ENCODE measurements around the gene RPA1. TPM values are rescaled to one million over a fixed set of nuclear protein-coding genes. Genes with fewer than 3 reads are reported as not detected.

Gene RPA1
- total and polyA plus RNA-seq, 2 of the 4 experiments (the other 2 are of a cell fraction): 38.4 to 48.2 TPM

DNA sequence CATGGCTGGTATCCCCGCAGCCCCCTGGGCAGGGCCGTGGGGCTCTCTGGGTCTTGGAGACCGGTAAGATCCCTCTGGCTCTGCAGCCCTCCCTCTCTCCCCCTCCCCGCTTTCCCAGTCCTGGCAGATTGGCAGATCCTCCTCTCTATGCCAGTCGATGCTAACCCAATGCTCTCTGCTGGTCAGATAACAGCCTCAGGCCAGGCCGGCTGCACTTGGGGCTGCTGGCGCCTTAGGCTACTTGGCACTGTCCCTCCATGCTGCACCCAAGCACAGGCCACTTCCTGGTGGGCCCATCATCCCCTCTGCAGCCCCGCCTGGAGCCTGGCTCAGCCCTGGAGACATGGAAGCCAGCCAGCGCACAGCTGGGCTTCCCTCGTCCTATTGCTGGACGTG lies 113.6 kb downstream of the RPA1 start:
- Histone ChIP-seq H2BK120ac (ENCODE audit: low read depth, low read length) (no peak overlapping the region), H3K36me3 (ENCODE audit: control insufficient read depth, insufficient read depth, low read length) (no peaks in the 10 kb centered on the region), H3K56ac (ENCODE audit: extremely low read depth, insufficient read depth, low read length) (no peak overlapping the region), H2AFZ (replicated peaks; ENCODE audit: low read length, poor library complexity) (no peak overlapping the region), H3K14ac (replicated peaks; ENCODE audit: low read depth, low read length) (no peak overlapping the region), H3K27ac (ENCODE audit: insufficient read depth, low read length) (no peak overlapping the region), H3K9me1 (ENCODE audit: insufficient read depth, low read length) (0 out of 2 replicates have a peak, but pooled peaks cover 4% of the 10 kb centered on the region), H3K79me1 (ENCODE audit: low read depth in 1 of 2, low read length in 2 of 2) (no peaks in the 10 kb centered on the region), H3K9ac (ENCODE audit: low read depth, low read length) (no peak overlapping the region), H3K9me3 (ENCODE audit: control insufficient read depth, insufficient read depth, low read length) (no peaks in the 10 kb centered on the region), H2BK5ac (ENCODE audit: low read depth, low read length, poor library complexity, severe bottlenecking) (no peak overlapping the region), H3K4ac (ENCODE audit: low read depth, low read length) (no peak overlapping the region), H2BK15ac (ENCODE audit: low read depth, low read length) (no peak overlapping the region), H3K4me2 (ENCODE audit: low read depth, low read length) (no peak overlapping the region), H2AK5ac (ENCODE audit: low read depth, low read length) (no peak overlapping the region), H4K20me1 (ENCODE audit: insufficient read depth, low read length) (no peaks in the 10 kb centered on the region; the same call in 1 of the 2 replicates), H4K5ac (ENCODE audit: low read depth, low read length) (no peak overlapping the region), H2BK20ac (ENCODE audit: low read depth, low read length) (no peak overlapping the region), H3K27me3 (ENCODE audit: control insufficient read depth, insufficient read depth, low read length) (peaks cover 43% of the 10 kb centered on the region), H4K8ac (ENCODE audit: low read depth in 2 of 2, low read length in 2 of 2) (no peak overlapping the region), H3K18ac (ENCODE audit: low read depth, low read length) (no peak overlapping the region), H3K4me1 (ENCODE audit: control insufficient read depth, insufficient read depth, low read length) (peaks cover 2% of the 10 kb centered on the region; the same call in 1 of the 2 replicates), H3K23ac (ENCODE audit: low read depth, low read length) (no peak overlapping the region), H3K4me3 (ENCODE audit: insufficient read depth, low read depth, low read length) (no peak overlapping the region), H4K91ac (ENCODE audit: insufficient read depth, low read depth, low read length) (no peak overlapping the region), H2AK9ac (replicated peaks; ENCODE audit: low read depth, low read length, poor library complexity) (no peak overlapping the region)
- TF ChIP-seq FOS (IDR thresholded peaks at IDR 0.05; ENCODE audit: low read depth, low read length): no peak
- no peak for TF ChIP-seq RFX5 (IDR thresholded peaks at IDR 0.05; ENCODE audit: low read depth, low read length)
- TF ChIP-seq POLR2A (IDR thresholded peaks at IDR 0.05; ENCODE audit: low read depth, low read length): no peak
- TF ChIP-seq, protein P1, sequence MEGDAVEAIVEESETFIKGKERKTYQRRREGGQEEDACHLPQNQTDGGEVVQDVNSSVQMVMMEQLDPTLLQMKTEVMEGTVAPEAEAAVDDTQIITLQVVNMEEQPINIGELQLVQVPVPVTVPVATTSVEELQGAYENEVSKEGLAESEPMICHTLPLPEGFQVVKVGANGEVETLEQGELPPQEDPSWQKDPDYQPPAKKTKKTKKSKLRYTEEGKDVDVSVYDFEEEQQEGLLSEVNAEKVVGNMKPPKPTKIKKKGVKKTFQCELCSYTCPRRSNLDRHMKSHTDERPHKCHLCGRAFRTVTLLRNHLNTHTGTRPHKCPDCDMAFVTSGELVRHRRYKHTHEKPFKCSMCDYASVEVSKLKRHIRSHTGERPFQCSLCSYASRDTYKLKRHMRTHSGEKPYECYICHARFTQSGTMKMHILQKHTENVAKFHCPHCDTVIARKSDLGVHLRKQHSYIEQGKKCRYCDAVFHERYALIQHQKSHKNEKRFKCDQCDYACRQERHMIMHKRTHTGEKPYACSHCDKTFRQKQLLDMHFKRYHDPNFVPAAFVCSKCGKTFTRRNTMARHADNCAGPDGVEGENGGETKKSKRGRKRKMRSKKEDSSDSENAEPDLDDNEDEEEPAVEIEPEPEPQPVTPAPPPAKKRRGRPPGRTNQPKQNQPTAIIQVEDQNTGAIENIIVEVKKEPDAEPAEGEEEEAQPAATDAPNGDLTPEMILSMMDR (conservative IDR thresholded peaks at IDR 0.05; ENCODE audit: low read depth, low read length): no peak
- no peak for TF ChIP-seq RAD21 (IDR thresholded peaks at IDR 0.05; ENCODE audit: low read length)
- TF ChIP-seq MAZ (IDR thresholded peaks at IDR 0.05; ENCODE audit: borderline replicate concordance, low read depth, low read length): no peak
- no peak for TF ChIP-seq BHLHE40 (IDR thresholded peaks at IDR 0.05; ENCODE audit: low read depth, low read length)
- no peak for TF ChIP-seq SMC3 (IDR thresholded peaks at IDR 0.05; ENCODE audit: low read depth, low read length)
- TF ChIP-seq, protein P2, sequence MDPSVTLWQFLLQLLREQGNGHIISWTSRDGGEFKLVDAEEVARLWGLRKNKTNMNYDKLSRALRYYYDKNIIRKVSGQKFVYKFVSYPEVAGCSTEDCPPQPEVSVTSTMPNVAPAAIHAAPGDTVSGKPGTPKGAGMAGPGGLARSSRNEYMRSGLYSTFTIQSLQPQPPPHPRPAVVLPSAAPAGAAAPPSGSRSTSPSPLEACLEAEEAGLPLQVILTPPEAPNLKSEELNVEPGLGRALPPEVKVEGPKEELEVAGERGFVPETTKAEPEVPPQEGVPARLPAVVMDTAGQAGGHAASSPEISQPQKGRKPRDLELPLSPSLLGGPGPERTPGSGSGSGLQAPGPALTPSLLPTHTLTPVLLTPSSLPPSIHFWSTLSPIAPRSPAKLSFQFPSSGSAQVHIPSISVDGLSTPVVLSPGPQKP (IDR thresholded peaks at IDR 0.05; ENCODE audit: borderline replicate concordance, low read depth, low read length): no peak
- TF ChIP-seq RCOR1 (IDR thresholded peaks at IDR 0.05; ENCODE audit: insufficient replicate concordance, low read length): no peak
- TF ChIP-seq MAFK (IDR thresholded peaks at IDR 0.05; ENCODE audit: low read depth, low read length): no peak
- no peak for TF ChIP-seq CHD1 (IDR thresholded peaks at IDR 0.05; ENCODE audit: low read depth, low read length)
- no peak for TF ChIP-seq CEBPB (IDR thresholded peaks at IDR 0.05; ENCODE audit: low read depth, low read length)
- no peak for TF ChIP-seq USF2 (IDR thresholded peaks at IDR 0.05; ENCODE audit: low read depth, low read length)
- TF ChIP-seq NFE2L2 (IDR thresholded peaks at IDR 0.05; ENCODE audit: low read depth, low read length): no peak
- no peak for TF ChIP-seq MXI1 (IDR thresholded peaks at IDR 0.05; ENCODE audit: borderline replicate concordance, low read depth, low read length)
- no TSS peak for BruUV-seq (replicated peaks)
- ATAC-seq (ENCODE audit: low read depth) (no peak), DNase-seq (no peak)
- in situ Hi-C loops (cut with MboI; ENCODE audit: low sequenced_read_pairs): no loop called here
- dilution Hi-C loops (cut with HindIII; ENCODE audit: low sequenced_read_pairs, unreplicated experiment): no loop called here
- CTCF ChIA-PET: no interaction called here
- 19% methylated on average over 6 of the region's 11 CpGs; no CpG with 5 or more reads in 1 of the 2 experiments for WGBS, 2 experiments (ENCODE audit: extremely low coverage in 2 of 2, insufficient read length in 1 of 2)
- POLR2A ChIA-PET (ENCODE audit: unreplicated experiment): no interaction called here
- intact Hi-C loops (cut with micrococcal nuclease): no loop called here

All from IMR-90 (cell line).